DOHH2 (cell line): ENCODE results near the gene VWA5B1.

Experiments
- EZH2phosphoT487 ChIP-seq: fragments of 200-600 bp; sonication (generic); IDR thresholded peaks from 2 replicates; pipeline ENCODE4 v1.6.1; 2017; ENCODE audit warnings: borderline replicate concordance, mild to moderate bottlenecking, antibody characterized with exemption, low read length, moderate library complexity, mixed read lengths
- TF ChIP-seq, protein P1 (sequence below): fragments of 200-600 bp; sonication (generic); IDR thresholded peaks from one replicate; pipeline ENCODE4 v1.5.1; 2014; ENCODE audit warnings: antibody characterized with exemption, mild to moderate bottlenecking, low read depth, low read length; ENCODE audit not compliant: poor library complexity, severe bottlenecking

DNA sequence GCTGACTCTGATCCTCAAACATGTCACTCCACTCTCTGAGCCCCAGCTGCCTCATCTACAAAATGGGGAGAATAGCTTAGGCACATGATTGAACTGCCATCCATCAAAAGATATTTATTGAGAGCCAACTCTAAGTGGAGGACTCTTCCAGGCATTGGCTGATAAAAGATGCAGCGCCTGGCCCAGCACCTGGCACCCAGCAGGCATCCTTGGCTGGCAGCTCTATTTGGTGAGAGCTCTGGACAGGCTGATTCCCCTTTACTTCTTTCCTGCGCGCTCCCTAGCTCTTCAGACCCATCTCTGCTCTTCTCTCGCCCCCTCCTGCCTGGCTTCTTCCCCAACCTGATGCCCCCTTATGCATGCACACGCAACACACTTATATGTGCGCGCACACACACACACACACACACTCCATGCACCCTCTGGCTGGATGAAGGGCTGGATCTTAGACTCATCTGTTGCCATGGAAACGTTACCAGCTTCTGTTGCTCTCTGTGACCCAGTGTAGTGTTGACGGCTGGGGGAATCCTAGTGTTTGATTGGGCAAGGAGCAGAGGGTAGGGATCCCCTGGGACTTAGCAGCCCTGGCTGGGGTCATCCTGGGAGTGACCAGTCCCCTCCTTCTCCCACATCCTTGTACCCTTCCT is 49.3 kb downstream of the VWA5B1 start:
- TF ChIP-seq, protein P1, sequence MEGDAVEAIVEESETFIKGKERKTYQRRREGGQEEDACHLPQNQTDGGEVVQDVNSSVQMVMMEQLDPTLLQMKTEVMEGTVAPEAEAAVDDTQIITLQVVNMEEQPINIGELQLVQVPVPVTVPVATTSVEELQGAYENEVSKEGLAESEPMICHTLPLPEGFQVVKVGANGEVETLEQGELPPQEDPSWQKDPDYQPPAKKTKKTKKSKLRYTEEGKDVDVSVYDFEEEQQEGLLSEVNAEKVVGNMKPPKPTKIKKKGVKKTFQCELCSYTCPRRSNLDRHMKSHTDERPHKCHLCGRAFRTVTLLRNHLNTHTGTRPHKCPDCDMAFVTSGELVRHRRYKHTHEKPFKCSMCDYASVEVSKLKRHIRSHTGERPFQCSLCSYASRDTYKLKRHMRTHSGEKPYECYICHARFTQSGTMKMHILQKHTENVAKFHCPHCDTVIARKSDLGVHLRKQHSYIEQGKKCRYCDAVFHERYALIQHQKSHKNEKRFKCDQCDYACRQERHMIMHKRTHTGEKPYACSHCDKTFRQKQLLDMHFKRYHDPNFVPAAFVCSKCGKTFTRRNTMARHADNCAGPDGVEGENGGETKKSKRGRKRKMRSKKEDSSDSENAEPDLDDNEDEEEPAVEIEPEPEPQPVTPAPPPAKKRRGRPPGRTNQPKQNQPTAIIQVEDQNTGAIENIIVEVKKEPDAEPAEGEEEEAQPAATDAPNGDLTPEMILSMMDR: no peak
- no peak for TF ChIP-seq EZH2phosphoT487
